HL-60 (cell line): ENCODE results near the gene PEX6.
A peak's percentile ranks its signal among the peaks of the same experiment; 100 is the strongest.

Experiments used
- DNase-seq, 2 experiments: peaks; one replicate each; pipeline ENCODE4 v3.0.0-alpha.2; 2010 to 2020; ENCODE audit warnings: low read depth in 1 of 2, low spot score in 1 of 2
- H3K27ac ChIP-seq: fragments of 250-450 bp; sonication (Bioruptor Pico); replicated peaks from 2 replicates; pipeline ENCODE4 v1.5.1; 2020; ENCODE audit warnings: mild to moderate bottlenecking, moderate library complexity
- H3K27me3 ChIP-seq: fragments of 250-450 bp; sonication (Bioruptor Pico); 2 replicates; pipeline ENCODE4 v1.5.1; 2021; ENCODE audit warnings: mild to moderate bottlenecking, moderate library complexity; ENCODE audit not compliant: insufficient read depth, poor library complexity, severe bottlenecking
- H3K4me3 ChIP-seq: replicated peaks from 2 replicates; pipeline ENCODE4 v1.5.1; 2011; ENCODE audit warnings: mild to moderate bottlenecking, control low read depth, low read length; ENCODE audit not compliant: insufficient read depth
- CTCF ChIP-seq: IDR thresholded peaks from one replicate; pipeline ENCODE4 v1.5.1; 2011; ENCODE audit warnings: low read length, control low read depth, inconsistent platforms; ENCODE audit not compliant: insufficient read depth
- GABPA ChIP-seq: IDR thresholded peaks from 2 replicates; pipeline ENCODE4 v1.6.1; 2012; ENCODE audit warnings: low read depth
- POLR2AphosphoS5 ChIP-seq: IDR thresholded peaks from 2 replicates; pipeline ENCODE4 v1.6.1; 2012; ENCODE audit warnings: low read depth
- REST ChIP-seq: IDR thresholded peaks from 2 replicates; pipeline ENCODE4 v1.6.1; 2012; ENCODE audit warnings: low read depth; ENCODE audit not compliant: insufficient replicate concordance
- SPI1 ChIP-seq: IDR thresholded peaks from 2 replicates; pipeline ENCODE4 v1.6.1; 2012; ENCODE audit warnings: low read depth, mild to moderate bottlenecking, borderline replicate concordance

Gene PEX6

GRCh38 chr6:42938428-42938796 lies 40.6 kb downstream of the PEX6 start:
- TF ChIP-seq POLR2AphosphoS5 (no peak; the same call in 1 of the 2 replicates), GABPA (no peak), SPI1 (no peak), REST (no peak), CTCF (no peak)
- H3K27me3 ChIP-seq = no peaks in the 10 kb centered on the region
- no peak for DNase-seq
- no peak overlapping the region for H3K27ac ChIP-seq
- H3K4me3 ChIP-seq = no peak overlapping the region

GRCh38 chr6:42937548-42938427 lies 41.2 kb downstream of the PEX6 start:
- no peak for DNase-seq
- Histone ChIP-seq H3K4me3 (no peak overlapping the region), H3K27ac (no peak overlapping the region), H3K27me3 (no peaks in the 10 kb centered on the region)
- TF ChIP-seq GABPA (no peak), REST (no peak), SPI1 (no peak), CTCF (no peak), POLR2AphosphoS5 (no peak)

GRCh38 chr6:42936398-42936797 lies 42.6 kb downstream of the PEX6 start:
- no peak for DNase-seq
- TF ChIP-seq POLR2AphosphoS5 = no peak
- TF ChIP-seq SPI1 = no peak
- TF ChIP-seq GABPA = no peak
- TF ChIP-seq REST = no peak
- TF ChIP-seq CTCF = no peak
- Histone ChIP-seq H3K4me3 (no peak overlapping the region), H3K27ac (0 out of 2 replicates have a peak overlapping the region, but pooled peaks have one; percentile 14), H3K27me3 (no peaks in the 10 kb centered on the region)
